IPS DF 6.9 (cell line): ENCODE measurements around the gene DLEU7.

Experiments used
- DNase-seq: peaks from one replicate; pipeline ENCODE4 v3.0.0-alpha.2; 2013; ENCODE audit warnings: low read depth, low spot score
- H3K27ac ChIP-seq: one replicate; pipeline ENCODE4 v1.5.1; 2013; ENCODE audit warnings: low read length, control low read depth
- H3K27me3 ChIP-seq: 2 replicates; pipeline ENCODE4 v1.6.1; 2013; ENCODE audit warnings: mild to moderate bottlenecking, low read length; ENCODE audit not compliant: control insufficient read depth, insufficient read depth
- H3K36me3 ChIP-seq: 2 replicates; pipeline ENCODE4 v1.6.1; 2013; ENCODE audit warnings: low read length; ENCODE audit not compliant: control insufficient read depth, insufficient read depth
- H3K4me1 ChIP-seq: 2 replicates; pipeline ENCODE4 v1.6.1; 2013; ENCODE audit warnings: low read length; ENCODE audit not compliant: control insufficient read depth, insufficient read depth
- H3K4me3 ChIP-seq: 2 replicates; pipeline ENCODE4 v1.5.1; 2013; ENCODE audit warnings: mild to moderate bottlenecking, low read length
- H3K9me3 ChIP-seq: 2 replicates; pipeline ENCODE4 v1.6.1; 2013; ENCODE audit warnings: low read length, inconsistent platforms; ENCODE audit not compliant: control insufficient read depth, insufficient read depth
- WGBS: extraction: QIAGEN DNeasy Blood & Tissue Kit; methylation state at CpG from one replicate; pipeline ENCODE4 v1.1.7; 2013; ENCODE audit warnings: mixed read lengths, missing lambda C conversion rate; ENCODE audit not compliant: insufficient read length, insufficient coverage; 5-methylcytosine and 5-hydroxymethylcytosine counted together

DLEU7 gene

GRCh38 chr13:50829226-50829625, 14.3 kb downstream of the DLEU7 start:
- H3K27me3 ChIP-seq: no peaks in the 10 kb centered on the region; the same call in 1 of the 2 replicates
- WGBS: no CpG with 5 or more reads among the region's 3 CpGs
- no peaks in the 10 kb centered on the region for H3K9me3 ChIP-seq
- no peaks in the 10 kb centered on the region for H3K4me1 ChIP-seq
- no peak for DNase-seq
- H3K27ac ChIP-seq: no peak overlapping the region
- H3K36me3 ChIP-seq: no peaks in the 10 kb centered on the region
- H3K4me3 ChIP-seq: no peak overlapping the region

GRCh38 chr13:50826035-50826434, 17.5 kb downstream of the DLEU7 start:
- no peak overlapping the region for H3K27ac ChIP-seq
- no CpG with 5 or more reads among the region's 3 CpGs for WGBS

GRCh38 chr13:50812242-50812641, 31.2 kb downstream of the DLEU7 start:
- no peaks in the 10 kb centered on the region for H3K36me3 ChIP-seq
- no peak overlapping the region for H3K4me3 ChIP-seq
- no peak overlapping the region for H3K27ac ChIP-seq
- no peaks in the 10 kb centered on the region for H3K9me3 ChIP-seq
- no CpG with 5 or more reads among the region's 4 CpGs for WGBS
- H3K27me3 ChIP-seq: no peaks in the 10 kb centered on the region
- DNase-seq: no peak
- no peaks in the 10 kb centered on the region for H3K4me1 ChIP-seq

More at GRCh38 chr13:50826035-50826434, 17.5 kb downstream of the DLEU7 start:
- H3K4me3 ChIP-seq: no peak overlapping the region
- no peaks in the 10 kb centered on the region for H3K4me1 ChIP-seq
- no peaks in the 10 kb centered on the region for H3K9me3 ChIP-seq
- no peaks in the 10 kb centered on the region for H3K36me3 ChIP-seq
- no peak for DNase-seq
- no peaks in the 10 kb centered on the region; the same call in 1 of the 2 replicates for H3K27me3 ChIP-seq

GRCh38 chr13:50810998-50811397, 32.5 kb downstream of the DLEU7 start:
- WGBS: no CpG with 5 or more reads among the region's 2 CpGs
- DNase-seq: no peak
- Histone ChIP-seq H3K4me1 (no peaks in the 10 kb centered on the region), H3K9me3 (no peaks in the 10 kb centered on the region), H3K4me3 (no peak overlapping the region), H3K27ac (no peak overlapping the region), H3K36me3 (no peaks in the 10 kb centered on the region), H3K27me3 (no peaks in the 10 kb centered on the region)

GRCh38 chr13:50810468-50810867, 33.0 kb downstream of the DLEU7 start:
- DNase-seq: no peak
- H3K9me3 ChIP-seq: no peaks in the 10 kb centered on the region
- H3K4me1 ChIP-seq: no peaks in the 10 kb centered on the region
- WGBS: no CpG with 5 or more reads among the region's 4 CpGs
- H3K27ac ChIP-seq: no peak overlapping the region
- H3K36me3 ChIP-seq: no peaks in the 10 kb centered on the region
- no peak overlapping the region for H3K4me3 ChIP-seq
- no peaks in the 10 kb centered on the region for H3K27me3 ChIP-seq

- no peaks in the 10 kb centered on the region for H3K4me1 ChIP-seq
Measured at GRCh38 chr13:50809133-50810090, 34.1 kb downstream of the DLEU7 start.

GRCh38 chr13:50805805-50806204, 37.7 kb downstream of the DLEU7 start:
- Histone ChIP-seq H3K4me3 (no peak overlapping the region), H3K9me3 (no peaks in the 10 kb centered on the region), H3K27me3 (no peaks in the 10 kb centered on the region), H3K27ac (no peak overlapping the region), H3K36me3 (no peaks in the 10 kb centered on the region), H3K4me1 (no peaks in the 10 kb centered on the region)
- no peak for DNase-seq

More at GRCh38 chr13:50809133-50810090, 34.1 kb downstream of the DLEU7 start:
- Histone ChIP-seq H3K9me3 (no peaks in the 10 kb centered on the region), H3K27me3 (no peaks in the 10 kb centered on the region), H3K36me3 (no peaks in the 10 kb centered on the region), H3K27ac (no peak overlapping the region), H3K4me3 (no peak overlapping the region)
- WGBS: no CpG with 5 or more reads among the region's 8 CpGs
- DNase-seq: no peak

- Histone ChIP-seq H3K36me3 (no peaks in the 10 kb centered on the region), H3K4me1 (no peaks in the 10 kb centered on the region), H3K9me3 (no peaks in the 10 kb centered on the region), H3K27ac (no peak overlapping the region), H3K4me3 (no peak overlapping the region), H3K27me3 (no peaks in the 10 kb centered on the region)
- no CpG with 5 or more reads among the region's 13 CpGs for WGBS
- peak; percentile 86 for DNase-seq
Measured at GRCh38 chr13:50801087-50801931, 42.2 kb downstream of the DLEU7 start.

GRCh38 chr13:50800091-50800739, 43.3 kb downstream of the DLEU7 start:
- no CpG with 5 or more reads among the region's 6 CpGs for WGBS
- H3K4me3 ChIP-seq: no peak overlapping the region
- no peak overlapping the region for H3K27ac ChIP-seq

GRCh38 chr13:50798923-50799322, 44.6 kb downstream of the DLEU7 start:
- DNase-seq: no peak
- Histone ChIP-seq H3K27me3 (no peaks in the 10 kb centered on the region), H3K36me3 (no peaks in the 10 kb centered on the region), H3K4me1 (no peaks in the 10 kb centered on the region), H3K27ac (no peak overlapping the region), H3K4me3 (no peak overlapping the region), H3K9me3 (no peaks in the 10 kb centered on the region)
- WGBS: no CpG with 5 or more reads among the region's 2 CpGs

More at GRCh38 chr13:50800091-50800739, 43.3 kb downstream of the DLEU7 start:
- H3K9me3 ChIP-seq: no peaks in the 10 kb centered on the region
- no peak for DNase-seq
- H3K36me3 ChIP-seq: no peaks in the 10 kb centered on the region
- H3K4me1 ChIP-seq: no peaks in the 10 kb centered on the region
- no peaks in the 10 kb centered on the region for H3K27me3 ChIP-seq
